Activated T-cell treated with anti-CD3 and anti-CD28 coated beads, Interleukin-2, amount 50 U/mL, for 72 hours (primary cell): ENCODE data around the gene PANX1. TPM values are rescaled to one million over a fixed set of nuclear protein-coding genes. Genes with fewer than 3 reads are reported as not detected.

Source experiments
- ATAC-seq, 2 donors: fragments of 150-1000 bp; cut with Tn5 transposase; replicated peaks in 1 of 2; 2 replicates each; pipeline ENCODE4 v1.10.0; 2021; ENCODE audit warnings: moderate library complexity in 2 of 2, mild to moderate bottlenecking in 1 of 2
- DNase-seq, 2 donors: peaks; one replicate each; pipeline ENCODE4 v3.0.0; 2021 to 2022; ENCODE audit warnings: mixed read lengths in 1 of 2
- H3K27ac Mint-ChIP-seq: one replicate; pipeline ENCODE4 v1.8.0; 2022; ENCODE audit warnings: mild to moderate bottlenecking, moderate library complexity, mixed read lengths
- H3K27me3 Mint-ChIP-seq: one replicate; pipeline ENCODE4 v1.8.0; 2022; ENCODE audit warnings: low read depth, mixed read lengths
- H3K36me3 Mint-ChIP-seq, 2 donors: one replicate each; pipeline ENCODE4 v1.8.0; 2022; ENCODE audit warnings: mixed read lengths in 2 of 2, mild to moderate bottlenecking in 1 of 2; ENCODE audit not compliant: insufficient read depth in 2 of 2
- H3K4me1 Mint-ChIP-seq: one replicate; pipeline ENCODE4 v1.8.0; 2022; ENCODE audit warnings: low read depth, mixed read lengths
- H3K4me3 Mint-ChIP-seq, 2 donors: one replicate each; pipeline ENCODE4 v1.8.0; 2022; ENCODE audit warnings: mild to moderate bottlenecking in 2 of 2, mixed read lengths in 2 of 2, moderate library complexity in 2 of 2
- H3K9me3 Mint-ChIP-seq, 2 donors: one replicate each; pipeline ENCODE4 v1.8.0; 2022; ENCODE audit warnings: mixed read lengths in 2 of 2
- total RNA-seq, 2 donors: library from RNA; stranded (reverse); gene quantifications; one replicate each; pipeline ENCODE4 v1.2.3, GENCODE V29; 2022

The PANX1 gene
- total RNA-seq, 2 donors from 2014 or later: 10.3 to 13.5 TPM

DNA sequence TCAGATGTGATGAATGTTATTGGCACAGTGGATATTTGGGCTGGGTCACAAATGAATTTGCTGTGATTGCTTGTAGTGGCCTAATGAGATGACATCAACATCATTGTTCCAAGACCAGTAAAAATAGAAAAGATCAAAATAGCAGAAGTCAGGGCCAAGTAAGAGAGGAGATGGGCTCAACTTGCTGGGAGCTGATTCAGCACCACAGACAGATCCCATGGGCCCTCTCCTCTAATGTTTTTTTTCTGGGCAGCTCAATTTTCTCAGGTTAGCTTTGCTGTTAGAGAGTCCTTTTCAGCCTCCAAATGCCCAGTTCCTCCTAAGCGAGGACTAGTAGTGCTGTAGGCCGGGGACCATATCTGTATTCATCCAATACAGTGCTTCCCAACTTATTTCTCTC, 89.7 kb downstream of the PANX1 start:
- ATAC-seq (no peak), DNase-seq (no peak)
- Mint-ChIP-seq H3K4me1 (no peaks in the 10 kb centered on the region), H3K4me3 (no peak overlapping the region), H3K27me3 (no peaks in the 10 kb centered on the region), H3K9me3 (peaks cover 10 to 11% of the 10 kb centered on the region in 2 donors), H3K36me3 (peaks cover 2 to 7% of the 10 kb centered on the region in 2 donors), H3K27ac (no peak overlapping the region)

DNA sequence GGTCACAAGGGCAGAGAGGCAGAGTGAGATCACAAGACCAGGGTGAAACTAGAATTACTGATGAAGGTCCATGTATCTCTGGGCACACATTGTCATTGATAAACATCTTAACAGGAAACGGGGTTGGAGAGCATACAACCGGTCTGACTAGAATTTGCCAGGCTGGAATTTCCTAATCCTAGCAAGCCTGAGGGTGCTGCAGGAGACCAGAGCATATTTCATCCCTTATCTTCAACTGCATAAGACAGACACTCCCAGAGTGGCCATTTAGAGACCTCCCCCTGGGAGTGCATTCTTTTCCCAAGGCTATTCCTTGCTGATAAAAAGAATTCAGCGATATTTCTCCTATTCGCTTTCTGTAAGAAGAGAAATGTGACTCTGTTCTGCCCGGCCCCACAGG, 91.1 kb downstream of the PANX1 start:
- H3K4me1 Mint-ChIP-seq: no peaks in the 10 kb centered on the region
- H3K36me3 Mint-ChIP-seq: peaks cover 2 to 7% of the 10 kb centered on the region in 2 donors
- no peak overlapping the region for H3K4me3 Mint-ChIP-seq
- DNase-seq (no peak), ATAC-seq (no peak)
- peaks cover 10 to 11% of the 10 kb centered on the region in 2 donors for H3K9me3 Mint-ChIP-seq
- H3K27ac Mint-ChIP-seq: no peak overlapping the region
- no peaks in the 10 kb centered on the region for H3K27me3 Mint-ChIP-seq

DNA sequence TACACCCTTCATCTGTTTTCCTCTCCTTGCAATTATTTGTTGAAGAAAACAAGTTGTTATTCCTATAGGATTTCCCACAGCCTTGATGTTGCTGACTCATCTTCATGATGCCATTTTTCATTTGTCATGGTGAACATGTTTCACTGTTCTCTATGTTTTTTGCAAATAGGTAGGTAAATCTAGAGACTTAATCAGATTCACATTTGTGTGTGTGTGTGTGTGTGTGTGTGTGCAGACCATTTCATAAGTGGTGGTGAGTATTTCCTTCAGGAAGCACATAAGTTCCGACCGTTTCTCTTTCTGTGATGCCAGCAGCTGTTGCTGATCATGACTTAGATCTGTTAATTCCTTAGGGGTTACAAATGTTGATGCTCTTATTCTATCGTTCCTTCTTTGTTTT, 95.4 kb downstream of the PANX1 start:
- no peak for ATAC-seq
- H3K27me3 Mint-ChIP-seq: no peaks in the 10 kb centered on the region
- no peaks in the 10 kb centered on the region for H3K4me1 Mint-ChIP-seq
- H3K4me3 Mint-ChIP-seq: no peak overlapping the region
- H3K36me3 Mint-ChIP-seq: peaks cover 2 to 3% of the 10 kb centered on the region in 2 donors
- H3K9me3 Mint-ChIP-seq: peaks cover 7% of the 10 kb centered on the region in 2 donors
- H3K27ac Mint-ChIP-seq: no peak overlapping the region
- DNase-seq: no peak

Other genes starting within 250 kb of the PANX1 start
- not detected for gene HEPHL1, start 107.5 kb upstream of the PANX1 start, total RNA-seq
- not detected for gene IZUMO1R, start 175.7 kb downstream of the PANX1 start, total RNA-seq